Aorta (tissue), 5 donors: ENCODE data around the gene TMEM40. TPM values are rescaled to one million over a fixed set of nuclear protein-coding genes. Genes with fewer than 3 reads are reported as not detected.
A peak's percentile ranks its signal among the peaks of the same experiment; 100 is the strongest.

Source experiments
- ATAC-seq: fragments of 200-7000 bp; cut with Tn5 transposase; one replicate; pipeline ENCODE4 v1.9.1; 2022; ENCODE audit warnings: moderate library complexity; ENCODE audit not compliant: low FRiP score
- DNase-seq, 2 donors: peaks; one replicate each; pipeline ENCODE4 v3.0.0-alpha.2; 2020
- H3K27ac ChIP-seq, 2 donors: one replicate each; pipeline ENCODE4 v1.5.1; 2013; ENCODE audit warnings: low read length in 2 of 2, mild to moderate bottlenecking in 2 of 2, moderate library complexity in 2 of 2, control low read depth in 1 of 2, inconsistent platforms in 1 of 2, low read depth in 1 of 2
- H3K27me3 ChIP-seq, 2 donors: one replicate each; pipeline ENCODE4 v1.6.1; 2013; ENCODE audit warnings: control low read depth in 1 of 2, low read length in 1 of 2, mild to moderate bottlenecking in 1 of 2, moderate library complexity in 1 of 2; ENCODE audit not compliant: insufficient read depth in 2 of 2, control insufficient read depth in 1 of 2
- H3K36me3 ChIP-seq, 2 donors: one replicate each; pipeline ENCODE4 v1.6.1; 2013; ENCODE audit warnings: control low read depth in 1 of 2, low read length in 1 of 2, mild to moderate bottlenecking in 1 of 2; ENCODE audit not compliant: insufficient read depth in 2 of 2, control insufficient read depth in 1 of 2
- H3K4me1 ChIP-seq, 2 donors: one replicate each; pipeline ENCODE4 v1.6.1; 2013; ENCODE audit warnings: low read length in 2 of 2, control low read depth in 1 of 2, mild to moderate bottlenecking in 1 of 2, moderate library complexity in 1 of 2; ENCODE audit not compliant: insufficient read depth in 2 of 2, control insufficient read depth in 1 of 2
- H3K4me3 ChIP-seq, 2 donors: one replicate each; pipeline ENCODE4 v1.5.1; 2013; ENCODE audit warnings: low read length in 2 of 2, control low read depth in 1 of 2, mild to moderate bottlenecking in 1 of 2
- H3K9me3 ChIP-seq: one replicate; pipeline ENCODE4 v1.6.1; 2013; ENCODE audit warnings: mild to moderate bottlenecking, low read length; ENCODE audit not compliant: control insufficient read depth
- WGBS, 2 donors: extraction: QIAGEN DNeasy Blood & Tissue Kit; methylation state at CpG; one replicate each; pipeline ENCODE4 v1.1.7; 2013; 5-methylcytosine and 5-hydroxymethylcytosine counted together
- intact Hi-C, 2 donors: fragments of 100-400 bp; cut with DNase I; formaldehyde crosslinking; loops; one replicate each; pipeline versions ENCODE4 v1.14.2 to v1.15.0; 2022
- polyA plus RNA-seq, 2 donors: library from polyadenylated mRNA; stranded (reverse); fragments of 200-250 nt; gene quantifications; one replicate each; pipeline ENCODE4 v1.2.3, GENCODE V29; 2013
- total RNA-seq, 2 donors: library from RNA; stranded (reverse); fragmentation: NEBNext Ultra II Directional; extraction: Animal tissue kit (Norgen Biotek cat#: 25700); gene quantifications; one replicate each; pipeline ENCODE4 v1.2.1, GENCODE V29; 2021
- donor health status: healthy with polysubstance abuse.
- donor health status: Bipolar disorder and iron deficiency.
- donor health status: DM: no; HTN: no; CAD: no.
- donor health status: DM: no; HTN: no; CAD: no.
- donor health status: DM: yes; HTN: yes; CAD: no.

The TMEM40 gene
- total and polyA plus RNA-seq, 4 donors, result 0.50 to 0.84 TPM; not detected in 2

DNA sequence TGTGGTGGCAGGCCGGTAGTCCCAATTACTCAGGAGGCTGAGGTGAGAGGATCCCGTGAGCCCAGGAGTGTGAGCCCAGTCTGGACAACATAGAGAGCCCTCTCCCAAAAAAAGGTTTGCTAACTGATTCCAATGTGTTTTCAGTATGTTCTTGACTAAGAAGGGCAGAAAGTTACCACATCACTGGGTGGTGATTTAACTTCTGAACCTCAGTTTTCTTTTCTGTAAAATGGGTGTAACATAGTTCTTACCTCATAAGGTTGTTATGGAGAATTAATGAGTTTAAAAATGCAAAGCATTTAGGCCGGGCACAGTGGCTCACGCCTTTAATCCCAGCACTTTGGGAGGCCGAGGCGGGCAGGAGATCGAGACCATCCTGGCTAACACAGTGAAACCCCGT lies 66.6 kb downstream of the TMEM40 start:
- no peak overlapping the region for H3K27ac ChIP-seq
- H3K27me3 ChIP-seq, result no peaks in the 10 kb centered on the region
- intact Hi-C loops, result no loop called here
- no peaks in the 10 kb centered on the region for H3K4me1 ChIP-seq
- DNase-seq (no peak), ATAC-seq (no peak)
- 96% methylated on average over 8 of the region's 8 CpGs for WGBS, 2 donors
- no peak overlapping the region for H3K4me3 ChIP-seq
- H3K36me3 ChIP-seq, result no peaks in the 10 kb centered on the region
- no peaks in the 10 kb centered on the region for H3K9me3 ChIP-seq

DNA sequence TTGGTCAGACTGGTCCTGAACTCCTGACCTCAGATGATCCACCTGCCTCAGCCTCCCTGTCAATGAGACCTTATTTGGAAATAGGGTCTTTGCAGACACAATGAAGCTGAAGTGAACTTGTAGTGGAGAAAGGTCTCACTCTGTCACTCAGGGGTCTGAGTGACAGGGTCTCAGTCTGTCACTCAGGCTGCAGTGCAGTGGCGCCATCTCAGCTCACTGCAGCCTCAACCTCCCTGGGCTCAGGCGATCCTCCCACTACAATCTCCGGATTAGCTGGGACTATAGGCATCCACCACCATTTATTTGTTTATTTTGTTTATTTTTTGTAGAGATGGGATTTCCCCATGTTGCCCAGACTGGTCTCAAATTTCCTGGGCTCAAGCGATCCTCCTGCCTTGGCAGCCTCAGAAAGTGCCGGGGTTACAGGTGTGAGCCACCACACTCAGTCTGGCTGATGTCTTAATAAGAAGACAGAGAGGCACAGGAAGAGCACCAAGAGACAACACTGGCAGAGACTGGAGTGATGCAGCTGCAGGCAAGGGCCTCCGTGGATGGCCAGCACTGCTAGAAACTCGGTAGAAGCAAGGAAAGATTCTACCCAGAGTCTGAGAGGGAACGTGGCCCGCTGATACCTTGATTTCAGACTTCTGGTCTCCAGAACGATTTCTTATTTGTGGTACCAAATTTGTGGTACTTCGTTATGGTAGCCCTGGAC lies 68.9 kb downstream of the TMEM40 start:
- Histone ChIP-seq H3K36me3 (no peaks in the 10 kb centered on the region), H3K27me3 (no peaks in the 10 kb centered on the region), H3K27ac (no peak overlapping the region), H3K4me3 (no peak overlapping the region), H3K9me3 (no peaks in the 10 kb centered on the region), H3K4me1 (no peaks in the 10 kb centered on the region)
- WGBS, 2 donors, result 80 to 81% methylated on average over 11 of the region's 11 CpGs
- no peak for ATAC-seq
- DNase-seq, result peak in 1 of 2 donors; percentile 38
- intact Hi-C loops, result no loop called here

DNA sequence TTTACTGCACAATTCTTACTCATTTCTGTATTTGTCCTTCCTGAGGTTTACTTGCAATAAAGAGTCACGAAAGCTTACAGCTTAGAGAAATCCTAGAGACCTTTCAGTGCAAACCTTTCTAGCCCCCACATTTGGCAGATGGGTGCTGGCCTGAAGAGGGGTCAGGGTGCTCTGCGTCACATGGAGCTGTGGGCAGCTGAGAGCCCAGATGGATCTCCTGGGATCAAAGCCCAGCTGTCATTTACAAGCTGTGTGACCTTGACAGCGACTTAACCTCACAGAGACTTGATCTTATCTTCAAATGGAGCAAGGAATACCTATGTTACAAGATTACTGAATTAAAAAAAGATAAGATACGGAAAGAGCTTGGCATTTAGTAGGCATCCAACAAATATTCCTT lies 71.1 kb downstream of the TMEM40 start:
- Histone ChIP-seq H3K9me3 (no peaks in the 10 kb centered on the region), H3K36me3 (no peaks in the 10 kb centered on the region), H3K4me3 (no peak overlapping the region), H3K27ac (no peak overlapping the region), H3K4me1 (no peaks in the 10 kb centered on the region), H3K27me3 (no peaks in the 10 kb centered on the region)
- no peak for ATAC-seq
- intact Hi-C loops, result no loop called here
- no peak for DNase-seq
- WGBS, 2 donors, result 79 to 86% methylated on average over 4 of the region's 4 CpGs

DNA sequence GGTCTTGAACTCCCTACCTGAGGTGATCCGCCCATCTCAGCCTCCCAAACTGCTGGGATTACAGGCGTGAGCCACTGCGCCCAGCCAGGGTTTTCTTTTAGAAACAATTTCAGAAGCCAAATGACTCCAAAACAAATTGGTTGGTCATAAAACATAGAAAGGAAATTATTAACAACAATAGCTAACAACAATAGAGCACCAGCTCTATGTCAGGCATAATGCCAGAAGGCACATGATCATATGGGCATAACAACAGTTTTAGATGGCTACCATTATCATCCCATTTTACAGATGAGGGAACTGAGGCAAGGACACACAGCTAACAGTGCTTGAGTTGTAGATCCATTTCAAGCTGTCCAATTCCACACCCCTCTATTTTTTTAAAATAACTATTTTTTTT lies 73.0 kb downstream of the TMEM40 start:
- WGBS, 2 donors, result 90 to 97% methylated on average over 3 of the region's 3 CpGs
- no peak for ATAC-seq
- Histone ChIP-seq H3K27ac (no peak overlapping the region), H3K9me3 (no peaks in the 10 kb centered on the region), H3K27me3 (no peaks in the 10 kb centered on the region), H3K36me3 (no peaks in the 10 kb centered on the region), H3K4me3 (no peak overlapping the region), H3K4me1 (no peaks in the 10 kb centered on the region)
- no peak for DNase-seq
- intact Hi-C loops, result no loop called here

Other genes starting within 250 kb of the TMEM40 start
- not detected for gene MKRN2OS, start 213.8 kb downstream of the TMEM40 start, total RNA-seq
- 1 to 10 TPM in 1 of 2 donors, not detected in 1; 5.0 TPM for gene MKRN2OS, start 213.8 kb downstream of the TMEM40 start, polyA plus RNA-seq
- gene MKRN2, start 202.2 kb downstream of the TMEM40 start, total RNA-seq, result 10 to 100 TPM; 22.2 to 22.5 TPM
- gene MKRN2, start 202.2 kb downstream of the TMEM40 start, polyA plus RNA-seq, result 10 to 100 TPM; 18.8 to 22.3 TPM
- gene RAF1, start 95.1 kb downstream of the TMEM40 start, total RNA-seq, result 100 to 1,000 TPM in 1 of 2 donors, 10 to 100 TPM in 1; 96.2 to 117 TPM
- 10 to 100 TPM; 57.0 to 83.2 TPM for gene RAF1, start 95.1 kb downstream of the TMEM40 start, polyA plus RNA-seq
- gene CAND2, start 37.4 kb upstream of the TMEM40 start, total RNA-seq, result 10 to 100 TPM; 23.5 to 24.4 TPM
- 1 to 10 TPM; 2.6 to 5.5 TPM for gene CAND2, start 37.4 kb upstream of the TMEM40 start, polyA plus RNA-seq
- gene RPL32, start 82.3 kb upstream of the TMEM40 start, total RNA-seq, result 1,000 to 10,000 TPM; 1,255 to 1,309 TPM
- 1,000 to 10,000 TPM; 2,819 to 3,270 TPM for gene RPL32, start 82.3 kb upstream of the TMEM40 start, polyA plus RNA-seq